Mammary microvascular endothelial cell (primary cell): ENCODE results near the gene HSF4. TPM values are rescaled to one million over a fixed set of nuclear protein-coding genes. Genes with fewer than 3 reads are reported as not detected.

Experiments
- total RNA-seq: library from RNA; depleted of rRNA; stranded (reverse); fragments of >200 nt; gene quantifications from 2 replicates; pipeline ENCODE4 v1.2.3, GENCODE V29; 2015

Gene HSF4
- total RNA-seq, result 0.40 and 2.0 TPM in 2 replicates

DNA sequence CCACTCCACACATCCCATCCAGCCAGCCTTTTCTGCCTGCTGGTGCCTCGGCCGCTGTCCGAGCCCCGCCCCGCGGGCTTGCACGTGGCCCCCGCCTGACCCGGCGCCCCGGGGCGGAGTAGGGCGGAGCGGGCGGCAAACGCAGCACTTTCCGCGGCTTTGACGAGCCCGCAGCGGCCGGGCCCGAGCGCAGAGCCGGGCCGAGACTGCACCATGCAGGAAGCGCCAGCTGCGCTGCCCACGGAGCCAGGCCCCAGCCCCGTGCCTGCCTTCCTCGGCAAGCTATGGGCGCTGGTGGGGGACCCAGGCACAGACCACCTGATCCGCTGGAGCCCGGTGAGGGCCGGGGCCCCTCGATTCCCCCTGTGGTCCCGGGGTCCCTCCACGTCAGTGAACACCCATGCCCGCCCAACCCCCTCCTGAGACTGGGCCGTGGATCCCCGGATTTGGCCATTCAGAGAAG, at the start of gene HSF4:
Gene HSF4 (plus strand): TSS at position 147 of the 463 bp plus-strand sequence. CDS start 67 bp downstream, at position 214.

GRCh38 chr16:67150833-67151396, 13.6 kb upstream of the HSF4 start, which contains the start of gene B3GNT9:
B3GNT9 (minus strand) TSS chr16:67150998; CDS start chr16:67150485, 513 bp downstream.

DNA sequence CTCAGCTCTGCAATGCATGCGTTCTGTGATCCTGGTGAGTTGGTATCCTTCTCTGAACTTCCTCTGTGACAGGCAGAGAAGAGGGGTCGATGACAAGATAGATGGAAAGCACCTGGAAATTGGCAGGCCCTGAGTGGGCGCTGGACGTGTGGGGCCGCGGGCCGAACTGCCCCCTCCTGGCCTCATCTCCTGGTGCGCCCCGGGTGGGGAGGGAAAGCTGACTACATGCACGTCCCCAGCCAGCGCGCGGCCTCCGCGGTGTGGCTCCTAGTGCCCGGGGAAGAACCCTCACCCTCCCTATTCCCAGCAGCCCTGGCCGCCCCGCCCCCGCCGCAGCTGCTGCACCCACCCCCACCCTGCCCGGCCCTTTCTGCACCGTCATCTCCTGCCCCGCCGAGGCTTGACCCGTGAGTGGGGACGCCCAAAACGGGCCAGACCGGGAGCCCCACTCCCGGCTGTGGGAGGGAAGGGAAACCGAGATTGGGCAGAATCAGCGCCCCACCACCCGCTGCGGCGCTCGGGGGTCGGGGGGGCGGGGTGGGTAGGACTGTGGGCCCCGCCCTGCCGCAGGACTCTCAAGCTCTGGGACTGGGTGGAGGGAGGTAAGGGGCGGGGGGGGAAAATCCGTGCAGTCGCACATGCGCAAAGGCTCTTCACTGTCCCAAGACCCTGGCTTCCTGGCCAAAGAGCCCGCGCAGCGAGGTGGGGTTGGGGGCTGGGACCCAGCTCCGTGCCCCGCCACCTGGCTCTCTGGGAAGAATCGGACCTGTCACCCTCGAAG, 5.8 kb downstream of the HSF4 start, which contains the start of gene NOL3:
Gene NOL3 (plus strand): TSS at position 371 of the 781 bp plus-strand sequence.

DNA sequence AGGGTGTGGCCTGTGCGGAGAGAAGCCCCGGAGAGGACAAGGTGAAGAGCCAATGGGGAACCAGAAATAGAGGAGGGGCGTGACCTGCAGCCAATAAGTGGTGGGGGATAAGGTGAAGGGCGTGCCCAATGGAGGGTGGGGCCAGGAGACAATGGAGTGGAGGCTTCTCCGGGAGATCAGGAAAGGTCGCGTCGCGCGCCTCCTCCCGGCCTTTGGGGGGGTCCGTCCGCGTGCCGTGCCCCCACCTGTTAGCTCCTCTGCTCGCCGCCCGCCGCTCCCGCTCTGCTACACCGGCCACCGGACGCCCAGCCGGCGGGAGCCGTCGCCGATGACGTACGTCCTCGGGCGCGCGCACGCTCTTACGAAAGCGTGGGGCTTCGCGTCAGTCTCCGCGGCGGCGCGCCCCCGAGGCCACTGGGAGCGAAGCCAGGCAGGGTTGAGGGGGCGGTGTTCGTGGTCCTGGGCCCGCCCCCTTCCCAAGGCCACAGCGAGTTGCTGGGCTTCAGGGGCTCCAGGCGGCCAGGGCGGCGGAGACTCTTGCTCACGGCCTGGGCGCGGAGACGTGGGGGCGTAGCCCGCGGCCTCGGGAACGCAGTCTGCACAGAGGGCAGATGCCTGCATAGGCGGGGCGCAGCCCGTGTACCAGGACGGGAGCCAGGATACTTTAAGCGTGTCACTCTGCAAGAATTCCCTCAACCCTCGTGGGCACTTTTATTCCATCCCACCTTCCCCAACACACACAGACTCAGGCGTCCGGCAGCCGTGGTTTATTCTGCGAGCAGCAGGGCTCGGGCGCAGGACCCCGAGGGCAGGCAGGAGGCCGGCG, 19.3 kb downstream of the HSF4 start, which contains the start of gene MATCAP1:
Gene MATCAP1 (minus strand): TSS at position 337 of the 826 bp plus-strand sequence. CDS start 3,353 bp downstream, outside the sequence.

DNA sequence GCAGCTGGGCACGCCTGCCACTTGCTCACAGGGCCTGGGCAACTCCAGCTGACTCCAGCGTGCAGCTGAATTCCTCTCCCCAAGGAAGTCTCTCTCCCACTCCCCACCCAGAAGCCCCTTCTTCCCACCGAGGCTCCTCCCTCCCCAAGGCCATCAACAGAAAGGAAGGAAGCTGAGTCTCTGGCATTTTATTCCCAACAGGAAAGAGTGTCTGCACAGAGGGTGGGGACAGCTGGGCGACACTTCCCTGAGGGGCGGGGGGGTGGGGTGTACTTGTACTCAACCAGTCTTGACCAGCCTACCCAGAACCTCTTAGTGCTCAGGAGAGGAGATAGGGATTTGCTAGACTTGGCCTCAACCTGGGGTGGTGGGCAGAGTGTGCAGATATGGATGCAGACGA, 25.5 kb downstream of the HSF4 start, which contains the start of gene EXOC3L1:
Gene EXOC3L1 (minus strand): TSS at position 96 of the 400 bp plus-strand sequence. CDS start 460 bp downstream, outside the sequence.

GRCh38 chr16:67191995-67192681, 27.6 kb downstream of the HSF4 start, which contains the start of gene E2F4:
E2F4 (plus strand) TSS chr16:67192155; CDS start chr16:67192228, 73 bp downstream.

DNA sequence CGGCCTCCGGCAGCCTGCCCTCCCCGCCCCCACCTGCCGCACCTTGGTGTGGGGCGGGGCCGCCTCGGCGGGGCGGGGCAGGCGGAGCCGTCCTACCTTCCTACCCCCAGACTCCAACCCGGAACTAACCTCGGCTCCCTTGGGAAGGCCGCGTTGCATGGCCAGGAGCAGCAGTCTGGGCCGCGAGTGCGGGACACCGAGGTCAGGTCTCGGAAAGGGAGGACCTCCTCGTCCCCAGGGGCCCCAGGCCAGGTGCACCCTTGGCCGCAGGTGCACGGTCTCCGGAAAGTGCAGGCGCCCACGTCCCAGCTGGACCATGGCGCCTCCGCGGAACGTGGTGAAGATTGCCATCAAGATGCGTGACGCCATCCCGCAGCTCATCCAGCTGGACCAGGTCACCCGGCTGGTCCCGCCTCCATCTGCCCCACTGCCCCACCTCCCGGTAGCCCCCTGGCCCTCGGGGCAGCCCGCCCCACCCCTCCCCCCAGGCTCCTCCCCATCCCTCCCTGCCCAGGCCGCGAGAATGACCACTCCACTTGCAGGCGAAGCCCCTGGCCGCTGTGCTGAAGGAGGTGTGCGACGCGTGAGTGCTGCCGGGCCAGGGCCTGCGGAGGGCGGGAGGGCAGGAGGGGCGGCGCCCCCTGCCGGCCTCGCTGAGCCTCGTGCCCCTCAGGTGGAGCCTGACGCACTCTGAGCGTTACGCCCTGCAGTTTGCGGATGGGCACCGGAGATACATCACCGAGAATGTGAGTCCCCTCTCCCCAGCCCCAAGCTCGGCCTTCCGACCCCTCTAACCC, 34.7 kb downstream of the HSF4 start, which contains the start of gene ELMO3:
Gene ELMO3 (plus strand): TSS at position 121 of the 797 bp plus-strand sequence. CDS start 196 bp downstream, at position 317.

Other genes with a start within 250 kb of the HSF4 start
- gene CDH16, start 245.9 kb upstream of the HSF4 start, total RNA-seq, result not detected in 2 replicates
- 2.3 and 2.4 TPM in 2 replicates for gene RRAD, start 239.2 kb upstream of the HSF4 start, total RNA-seq
- gene CIAO2B, start 230.3 kb upstream of the HSF4 start, total RNA-seq, result 105 and 128 TPM in 2 replicates
- gene CES2, start 229.2 kb upstream of the HSF4 start, total RNA-seq, result 18.2 and 24.2 TPM in 2 replicates
- gene CES3, start 203.5 kb upstream of the HSF4 start, total RNA-seq, result not detected in 2 replicates
- 0.33 TPM in 1 of 2 replicates, not detected in the other for gene CES4A, start 176.2 kb upstream of the HSF4 start, total RNA-seq
- 55.3 and 62.4 TPM in 2 replicates for gene CBFB, start 135.6 kb upstream of the HSF4 start, total RNA-seq
- gene PHAF1, start 54.8 kb upstream of the HSF4 start, total RNA-seq, result 12.1 and 13.1 TPM in 2 replicates
- 2.2 and 4.6 TPM in 2 replicates for gene B3GNT9, start 13.7 kb upstream of the HSF4 start, total RNA-seq
- gene TRADD, start 4.8 kb upstream of the HSF4 start, total RNA-seq, result 35.2 and 35.8 TPM in 2 replicates
- 8.2 and 10.6 TPM in 2 replicates for gene FBXL8, start 4.8 kb upstream of the HSF4 start, total RNA-seq
- 9.3 and 12.7 TPM in 2 replicates for gene NOL3, start 5.8 kb downstream of the HSF4 start, total RNA-seq
- gene MATCAP1, start 19.2 kb downstream of the HSF4 start, total RNA-seq, result 4.2 and 7.1 TPM in 2 replicates
- 9.4 and 13.3 TPM in 2 replicates for gene EXOC3L1, start 25.4 kb downstream of the HSF4 start, total RNA-seq
- gene E2F4, start 27.4 kb downstream of the HSF4 start, total RNA-seq, result 89.3 and 111 TPM in 2 replicates
- gene ELMO3, start 34.4 kb downstream of the HSF4 start, total RNA-seq, result 0.60 and 0.98 TPM in 2 replicates
- 32.9 and 34.8 TPM in 2 replicates for gene TMEM208, start 62.4 kb downstream of the HSF4 start, total RNA-seq
- 29.2 and 33.3 TPM in 2 replicates for gene FHOD1, start 82.7 kb downstream of the HSF4 start, total RNA-seq
- 0.07 and 0.20 TPM in 2 replicates for gene SLC9A5, start 84.2 kb downstream of the HSF4 start, total RNA-seq
- 26.1 and 36.1 TPM in 2 replicates for gene PLEKHG4, start 114.8 kb downstream of the HSF4 start, total RNA-seq
- gene KCTD19, start 162.0 kb downstream of the HSF4 start, total RNA-seq, result under 0.01 TPM in 1 of 2 replicates, not detected in the other
- 0.39 and 0.40 TPM in 2 replicates for gene LRRC36, start 162.1 kb downstream of the HSF4 start, total RNA-seq
- 0.20 TPM in 1 of 2 replicates, not detected in the other for gene TPPP3, start 228.8 kb downstream of the HSF4 start, total RNA-seq